ENCODE data around the gene BCR. TPM values are rescaled to one million over a fixed set of nuclear protein-coding genes. Genes with fewer than 3 reads are reported as not detected.
A peak's percentile ranks its signal among the peaks of the same experiment; 100 is the strongest.

BCR gene
- total RNA-seq, 6 donors from 2014 or later, result 47.1 to 105 (median 68.6) TPM

DNA sequence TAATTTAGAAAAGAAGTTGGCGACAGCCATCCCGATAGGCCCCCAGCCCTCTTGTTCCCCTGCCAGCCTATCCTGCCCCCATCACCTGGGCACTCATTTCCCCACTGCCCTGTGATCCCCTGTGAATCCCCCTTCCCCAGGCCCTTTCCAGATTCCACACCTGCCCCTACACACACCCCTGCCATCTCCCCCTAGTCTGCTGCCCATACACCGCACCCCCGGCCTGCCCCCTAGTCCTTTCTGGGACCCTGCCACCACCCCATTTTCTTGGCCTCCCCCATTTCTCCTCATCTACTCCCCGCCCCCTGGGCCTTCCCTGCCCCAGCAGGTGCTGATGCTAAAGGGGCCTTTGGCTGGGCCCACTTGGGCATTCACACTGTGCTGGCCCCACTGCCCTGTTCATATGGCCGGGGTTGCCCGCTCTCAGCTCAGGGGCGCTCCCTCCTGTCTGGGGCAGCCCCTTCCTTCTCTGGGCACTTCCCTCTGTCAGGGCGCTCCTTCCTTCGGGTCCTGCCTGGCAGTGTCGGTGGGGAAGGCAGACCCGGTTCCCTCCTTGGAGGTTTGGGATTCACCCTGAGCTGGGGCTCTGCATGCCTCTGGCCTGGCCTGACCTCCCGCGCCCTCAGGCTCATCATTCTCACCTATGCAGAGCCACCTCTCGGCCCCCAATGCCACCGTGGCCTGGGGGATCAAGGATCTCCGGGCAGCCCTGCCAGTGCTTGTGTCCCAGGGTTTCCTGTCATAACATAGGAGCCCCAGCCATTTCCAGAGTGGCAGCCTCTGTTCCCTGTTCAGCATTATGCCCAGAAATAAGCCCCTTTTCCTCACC lies 108.2 kb downstream of the BCR start:
- WGBS, 2 donors, result 90 to 94% methylated on average over 11 to 17 of the region's 17 CpGs
- TF ChIP-seq POLR2AphosphoS5 (IDR thresholded peaks at IDR 0.05) (no peak), POLR2A (IDR thresholded peaks at IDR 0.05) (no peak), EP300 (IDR thresholded peaks at IDR 0.05) (no peak)
- TF ChIP-seq, protein P1, sequence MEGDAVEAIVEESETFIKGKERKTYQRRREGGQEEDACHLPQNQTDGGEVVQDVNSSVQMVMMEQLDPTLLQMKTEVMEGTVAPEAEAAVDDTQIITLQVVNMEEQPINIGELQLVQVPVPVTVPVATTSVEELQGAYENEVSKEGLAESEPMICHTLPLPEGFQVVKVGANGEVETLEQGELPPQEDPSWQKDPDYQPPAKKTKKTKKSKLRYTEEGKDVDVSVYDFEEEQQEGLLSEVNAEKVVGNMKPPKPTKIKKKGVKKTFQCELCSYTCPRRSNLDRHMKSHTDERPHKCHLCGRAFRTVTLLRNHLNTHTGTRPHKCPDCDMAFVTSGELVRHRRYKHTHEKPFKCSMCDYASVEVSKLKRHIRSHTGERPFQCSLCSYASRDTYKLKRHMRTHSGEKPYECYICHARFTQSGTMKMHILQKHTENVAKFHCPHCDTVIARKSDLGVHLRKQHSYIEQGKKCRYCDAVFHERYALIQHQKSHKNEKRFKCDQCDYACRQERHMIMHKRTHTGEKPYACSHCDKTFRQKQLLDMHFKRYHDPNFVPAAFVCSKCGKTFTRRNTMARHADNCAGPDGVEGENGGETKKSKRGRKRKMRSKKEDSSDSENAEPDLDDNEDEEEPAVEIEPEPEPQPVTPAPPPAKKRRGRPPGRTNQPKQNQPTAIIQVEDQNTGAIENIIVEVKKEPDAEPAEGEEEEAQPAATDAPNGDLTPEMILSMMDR (IDR thresholded peaks at IDR 0.05), result no peak
- H3K36me3 ChIP-seq, result peaks cover 0 to 100% (median 73%) of the 10 kb centered on the region in 4 donors

DNA sequence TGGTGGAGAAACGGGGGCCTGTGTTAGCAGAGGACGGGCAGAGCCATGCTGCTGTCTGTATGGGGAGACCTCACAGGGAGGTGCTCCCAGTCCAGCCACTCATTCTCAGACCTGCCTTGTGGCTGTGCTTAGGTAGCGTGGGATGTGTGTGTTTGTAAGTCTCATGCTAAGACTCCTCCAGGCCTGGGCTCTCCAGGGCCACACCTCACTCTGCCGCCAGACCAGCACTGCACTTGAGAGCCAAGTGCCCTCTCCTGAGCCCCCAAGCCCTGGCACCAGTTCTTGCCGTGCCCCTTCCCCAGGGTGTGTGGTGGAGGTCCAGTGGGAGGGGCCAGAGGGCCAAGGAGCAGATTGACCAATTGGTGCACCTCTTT lies 108.8 kb downstream of the BCR start:
- Histone ChIP-seq H3K27me3 (no peaks in the 10 kb centered on the region), H3K36me3 (peaks cover 0 to 100% (median 73%) of the 10 kb centered on the region in 4 donors), H3K4me1 (no peaks in the 10 kb centered on the region), H3K9me3 (no peaks in the 10 kb centered on the region), H3K4me3 (no peak overlapping the region), H3K27ac (peak overlapping the region in 1 of 4 donors; percentile 32)
- no peak for DNase-seq
- no peak for ATAC-seq (ENCODE audit: low FRiP score in 2 of 2)
- TF ChIP-seq, protein P1 (IDR thresholded peaks at IDR 0.05), result no peak
- no peak for TF ChIP-seq POLR2A (IDR thresholded peaks at IDR 0.05)
- no peak for TF ChIP-seq POLR2AphosphoS5 (IDR thresholded peaks at IDR 0.05)
- WGBS, 2 donors, result 69 to 72% methylated on average over 2 to 5 of the region's 5 CpGs

More for the DNA sequence above, 108.2 kb downstream of the BCR start:
- Histone ChIP-seq H3K4me1 (no peaks in the 10 kb centered on the region), H3K27ac (peak overlapping the region in 2 of 4 donors; percentile 1 to 32), H3K27me3 (no peaks in the 10 kb centered on the region), H3K9me3 (no peaks in the 10 kb centered on the region), H3K4me3 (no peak overlapping the region)
- ATAC-seq (ENCODE audit: low FRiP score in 2 of 2), result no peak
- peak in 1 of 2 donors; percentile 44 for DNase-seq

DNA sequence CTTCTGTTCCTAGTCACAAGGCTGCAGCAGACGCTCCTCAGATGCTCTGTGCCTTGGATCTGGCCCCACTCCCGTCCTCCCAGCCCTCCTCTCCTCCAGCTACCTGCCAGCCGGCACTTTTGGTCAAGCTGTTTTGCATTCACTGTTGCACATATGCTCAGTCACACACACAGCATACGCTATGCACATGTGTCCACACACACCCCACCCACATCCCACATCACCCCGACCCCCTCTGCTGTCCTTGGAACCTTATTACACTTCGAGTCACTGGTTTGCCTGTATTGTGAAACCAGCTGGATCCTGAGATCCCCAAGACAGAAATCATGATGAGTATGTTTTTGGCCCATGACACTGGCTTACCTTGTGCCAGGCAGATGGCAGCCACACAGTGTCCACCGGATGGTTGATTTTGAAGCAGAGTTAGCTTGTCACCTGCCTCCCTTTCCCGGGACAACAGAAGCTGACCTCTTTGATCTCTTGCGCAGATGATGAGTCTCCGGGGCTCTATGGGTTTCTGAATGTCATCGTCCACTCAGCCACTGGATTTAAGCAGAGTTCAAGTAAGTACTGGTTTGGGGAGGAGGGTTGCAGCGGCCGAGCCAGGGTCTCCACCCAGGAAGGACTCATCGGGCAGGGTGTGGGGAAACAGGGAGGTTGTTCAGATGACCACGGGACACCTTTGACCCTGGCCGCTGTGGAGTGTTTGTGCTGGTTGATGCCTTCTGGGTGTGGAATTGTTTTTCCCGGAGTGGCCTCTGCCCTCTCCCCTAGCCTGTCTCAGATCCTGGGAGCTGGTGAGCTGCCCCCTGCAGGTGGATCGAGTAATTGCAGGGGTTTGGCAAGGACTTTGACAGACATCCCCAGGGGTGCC lies 109.8 kb downstream of the BCR start:
- no peaks in the 10 kb centered on the region for H3K27me3 ChIP-seq
- peak overlapping the region in 3 of 4 donors; percentile 8 to 32 (median 31) for H3K27ac ChIP-seq
- H3K9me3 ChIP-seq, result no peaks in the 10 kb centered on the region
- 66 to 87% methylated on average over 12 to 18 of the region's 18 CpGs for WGBS, 2 donors
- no peaks in the 10 kb centered on the region for H3K4me1 ChIP-seq
- TF ChIP-seq, protein P1 (IDR thresholded peaks at IDR 0.05), result peak; percentile 70 to 79 (median 74)
- no peak for TF ChIP-seq POLR2AphosphoS5 (IDR thresholded peaks at IDR 0.05)
- no peak overlapping the region for H3K4me3 ChIP-seq
- DNase-seq (peak in 1 of 2 donors; percentile 40), ATAC-seq (ENCODE audit: low FRiP score in 2 of 2) (peak; percentile 50 to 66)
- peaks cover 0 to 100% (median 73%) of the 10 kb centered on the region in 4 donors for H3K36me3 ChIP-seq

DNA sequence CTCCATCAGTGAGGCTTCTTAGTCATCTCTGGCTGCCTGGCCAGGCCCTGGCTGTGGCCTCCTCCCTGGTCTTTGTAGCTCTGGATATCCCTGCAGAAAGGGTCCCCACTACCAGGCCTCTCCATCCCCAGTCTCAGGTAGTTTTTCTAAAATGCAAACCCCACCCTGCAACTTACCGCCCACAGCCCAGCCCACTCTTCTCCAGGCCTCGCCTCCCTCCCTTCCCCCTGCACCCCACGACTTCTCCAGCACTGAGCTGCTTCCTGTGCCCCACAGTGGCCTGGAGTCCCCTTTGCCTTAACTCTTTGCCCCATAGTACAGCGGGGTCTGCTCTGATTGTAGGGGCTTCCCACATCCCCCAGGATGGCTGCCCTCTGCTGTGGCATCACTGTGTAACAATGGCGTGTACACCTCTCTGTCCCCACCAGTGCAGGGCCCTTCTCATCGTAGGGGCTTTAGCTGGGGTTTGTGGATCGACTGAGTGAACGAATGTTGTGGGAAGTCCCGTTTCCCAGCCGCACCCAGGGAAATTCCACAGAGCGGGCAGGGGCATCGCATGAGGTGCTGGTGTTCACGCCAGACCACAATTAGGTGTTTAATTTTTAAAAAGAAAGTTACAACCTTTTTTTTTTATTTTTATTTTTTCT lies 111.6 kb downstream of the BCR start:
- peaks cover 0 to 97% (median 72%) of the 10 kb centered on the region in 4 donors for H3K36me3 ChIP-seq
- DNase-seq (no peak), ATAC-seq (ENCODE audit: low FRiP score in 2 of 2) (no peak)
- WGBS, 2 donors, result 84 to 92% methylated on average over 13 of the region's 13 CpGs
- no peak overlapping the region for H3K4me3 ChIP-seq
- no peaks in the 10 kb centered on the region for H3K9me3 ChIP-seq
- H3K27me3 ChIP-seq, result no peaks in the 10 kb centered on the region
- TF ChIP-seq, protein P1 (IDR thresholded peaks at IDR 0.05), result no peak
- TF ChIP-seq POLR2AphosphoS5 (IDR thresholded peaks at IDR 0.05), result no peak
- TF ChIP-seq POLR2A (IDR thresholded peaks at IDR 0.05), result no peak
- no peak for TF ChIP-seq EP300 (IDR thresholded peaks at IDR 0.05)
- H3K27ac ChIP-seq, result no peak overlapping the region
- H3K4me1 ChIP-seq, result no peaks in the 10 kb centered on the region

Data from upper lobe of left lung (tissue), 6 donors.